ENCODE measurements around the gene FAM110A.

DNA sequence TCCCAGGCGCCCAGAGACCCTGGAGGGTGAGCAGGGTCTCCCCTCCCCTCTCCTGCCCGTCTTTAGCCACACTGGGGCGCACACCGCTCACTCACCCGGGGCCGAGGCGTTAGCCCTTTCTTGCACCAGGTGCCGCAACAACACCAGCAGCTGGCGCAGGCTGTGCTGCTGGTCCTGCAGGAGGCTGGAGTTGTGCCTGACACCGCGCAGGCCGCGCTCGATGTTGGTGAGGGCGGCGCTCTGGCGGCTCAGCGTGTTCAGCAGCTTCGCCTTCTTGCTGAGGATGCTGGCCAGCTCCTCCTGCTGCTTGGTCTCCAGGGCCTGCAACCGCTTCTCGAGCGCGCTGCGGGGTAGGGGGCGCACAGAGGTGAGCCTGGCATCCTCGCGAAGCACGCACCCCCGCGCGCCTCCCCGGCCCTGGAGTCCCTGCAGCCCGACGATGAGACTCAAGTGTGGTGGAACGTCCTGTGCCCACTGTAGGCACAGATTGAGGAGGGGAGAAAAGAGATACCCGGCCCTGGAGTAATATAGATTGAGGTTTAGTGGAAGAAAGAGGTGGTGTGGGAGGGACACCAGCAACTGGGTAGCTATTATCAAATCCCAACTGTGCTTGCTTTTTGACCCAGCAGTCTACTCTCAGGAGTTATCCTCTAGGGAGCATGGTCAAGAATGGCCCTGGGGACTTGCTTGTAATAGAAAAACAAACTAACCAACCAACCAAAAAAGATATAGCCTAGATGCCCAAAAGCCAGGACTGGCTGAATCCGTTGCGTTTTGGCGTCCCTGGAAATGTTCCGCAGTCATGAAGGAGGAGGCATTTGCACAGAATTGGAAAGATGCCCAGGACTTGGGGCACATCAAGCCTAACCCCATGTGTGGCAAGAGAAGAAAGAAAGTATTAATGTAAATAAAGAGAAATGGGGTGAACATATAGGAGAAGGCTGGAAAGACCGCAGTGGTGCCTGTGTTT lies 51.8 kb downstream of the FAM110A start:
- no peak for TF ChIP-seq MAX (IDR thresholded peaks at IDR 0.05; ENCODE audit: low read depth, low read length)
- TF ChIP-seq CTCF (IDR thresholded peaks at IDR 0.05; ENCODE audit: low read depth, low read length), result no peak
- TF ChIP-seq POLR2A (IDR thresholded peaks at IDR 0.05; ENCODE audit: extremely low read depth, insufficient read length), result no peak

Measured in NB4 (cell line).